Mammary epithelial cell (primary cell): ENCODE data around the gene ATP8B4.

ENCODE experiments used
- EZH2 ChIP-seq: IDR thresholded peaks from 2 replicates; pipeline ENCODE4 v1.6.1; 2012; ENCODE audit warnings: low read length, inconsistent platforms, borderline replicate concordance
- TF ChIP-seq, protein P1 (sequence below), 2 donors: IDR thresholded peaks in 1 of 2; conservative IDR thresholded peaks in 1 of 2; 2 replicates each; pipeline ENCODE4 v1.5.1; 2011 to 2012; ENCODE audit warnings: inconsistent platforms in 2 of 2, low read length in 2 of 2, mild to moderate bottlenecking in 2 of 2, control low read depth in 1 of 2, low read depth in 1 of 2; ENCODE audit not compliant: insufficient read depth in 1 of 2; ENCODE audit errors: extremely low read depth in 1 of 2

DNA sequence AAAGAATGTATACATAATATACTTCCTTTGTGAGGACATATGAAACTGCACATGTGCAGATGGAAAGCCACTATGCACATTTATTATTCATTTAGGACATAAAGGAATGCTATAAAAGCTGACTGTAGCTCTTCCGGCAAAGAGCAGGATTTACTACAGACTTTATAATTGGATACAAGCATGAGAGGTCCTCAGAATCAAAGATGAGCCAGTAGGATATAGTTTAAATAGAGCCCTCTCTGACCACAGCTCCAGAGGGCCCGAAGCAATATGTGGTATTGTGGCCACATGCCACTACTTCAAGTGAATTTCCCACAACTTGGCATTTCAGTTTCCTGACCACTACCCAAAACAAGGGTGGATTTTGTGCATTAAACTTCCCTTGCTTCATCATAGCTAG is 140.9 kb downstream of the ATP8B4 start:
- TF ChIP-seq, protein P1, sequence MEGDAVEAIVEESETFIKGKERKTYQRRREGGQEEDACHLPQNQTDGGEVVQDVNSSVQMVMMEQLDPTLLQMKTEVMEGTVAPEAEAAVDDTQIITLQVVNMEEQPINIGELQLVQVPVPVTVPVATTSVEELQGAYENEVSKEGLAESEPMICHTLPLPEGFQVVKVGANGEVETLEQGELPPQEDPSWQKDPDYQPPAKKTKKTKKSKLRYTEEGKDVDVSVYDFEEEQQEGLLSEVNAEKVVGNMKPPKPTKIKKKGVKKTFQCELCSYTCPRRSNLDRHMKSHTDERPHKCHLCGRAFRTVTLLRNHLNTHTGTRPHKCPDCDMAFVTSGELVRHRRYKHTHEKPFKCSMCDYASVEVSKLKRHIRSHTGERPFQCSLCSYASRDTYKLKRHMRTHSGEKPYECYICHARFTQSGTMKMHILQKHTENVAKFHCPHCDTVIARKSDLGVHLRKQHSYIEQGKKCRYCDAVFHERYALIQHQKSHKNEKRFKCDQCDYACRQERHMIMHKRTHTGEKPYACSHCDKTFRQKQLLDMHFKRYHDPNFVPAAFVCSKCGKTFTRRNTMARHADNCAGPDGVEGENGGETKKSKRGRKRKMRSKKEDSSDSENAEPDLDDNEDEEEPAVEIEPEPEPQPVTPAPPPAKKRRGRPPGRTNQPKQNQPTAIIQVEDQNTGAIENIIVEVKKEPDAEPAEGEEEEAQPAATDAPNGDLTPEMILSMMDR (conservative IDR thresholded peaks at IDR 0.05 in 1 of 2, IDR thresholded peaks at IDR 0.05 in 1 of 2; ENCODE audit: extremely low read depth in 1 of 2, insufficient read depth in 1 of 2, low read depth in 1 of 2, low read length in 2 of 2): no peak
- TF ChIP-seq EZH2: no peak
